22Rv1 (cell line): ENCODE measurements around the gene C14orf180.

Experiments
- H3K27ac ChIP-seq: fragments of 450-650 bp; 2 replicates; pipeline ENCODE4 v1.5.1; 2017
- ZFX ChIP-seq: fragments of 450-650 bp; IDR thresholded peaks from 2 replicates; pipeline ENCODE4 v1.6.1; 2017; ENCODE audit warnings: antibody characterized with exemption, borderline replicate concordance
- TF ChIP-seq, protein P1 (sequence below): fragments of 450-650 bp; IDR thresholded peaks from 2 replicates; pipeline ENCODE4 v1.5.1; 2017; ENCODE audit warnings: mild to moderate bottlenecking

The C14orf180 gene

DNA sequence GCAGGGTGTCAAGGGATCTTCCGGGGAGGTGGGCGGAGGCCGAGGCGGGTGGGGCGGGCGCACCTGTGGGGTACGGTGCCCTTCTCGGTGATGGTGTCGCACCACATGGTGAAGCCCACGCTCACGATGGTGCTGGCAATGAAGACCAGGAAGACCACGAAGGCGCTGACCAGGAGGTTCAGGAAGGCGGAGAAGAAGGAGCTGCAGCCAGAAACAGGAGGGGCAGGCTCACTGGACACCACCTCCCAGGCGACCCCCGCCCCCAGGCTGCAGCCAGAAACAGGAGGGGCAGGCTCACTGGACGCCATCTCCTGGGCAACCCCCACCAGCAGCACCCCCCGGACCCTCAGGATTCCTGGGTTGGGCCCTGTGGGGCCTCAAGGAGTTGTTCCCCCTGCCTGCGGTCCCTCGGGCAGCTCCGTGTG, 17.4 kb downstream of the C14orf180 start:
- no peak for TF ChIP-seq ZFX
- TF ChIP-seq, protein P1, sequence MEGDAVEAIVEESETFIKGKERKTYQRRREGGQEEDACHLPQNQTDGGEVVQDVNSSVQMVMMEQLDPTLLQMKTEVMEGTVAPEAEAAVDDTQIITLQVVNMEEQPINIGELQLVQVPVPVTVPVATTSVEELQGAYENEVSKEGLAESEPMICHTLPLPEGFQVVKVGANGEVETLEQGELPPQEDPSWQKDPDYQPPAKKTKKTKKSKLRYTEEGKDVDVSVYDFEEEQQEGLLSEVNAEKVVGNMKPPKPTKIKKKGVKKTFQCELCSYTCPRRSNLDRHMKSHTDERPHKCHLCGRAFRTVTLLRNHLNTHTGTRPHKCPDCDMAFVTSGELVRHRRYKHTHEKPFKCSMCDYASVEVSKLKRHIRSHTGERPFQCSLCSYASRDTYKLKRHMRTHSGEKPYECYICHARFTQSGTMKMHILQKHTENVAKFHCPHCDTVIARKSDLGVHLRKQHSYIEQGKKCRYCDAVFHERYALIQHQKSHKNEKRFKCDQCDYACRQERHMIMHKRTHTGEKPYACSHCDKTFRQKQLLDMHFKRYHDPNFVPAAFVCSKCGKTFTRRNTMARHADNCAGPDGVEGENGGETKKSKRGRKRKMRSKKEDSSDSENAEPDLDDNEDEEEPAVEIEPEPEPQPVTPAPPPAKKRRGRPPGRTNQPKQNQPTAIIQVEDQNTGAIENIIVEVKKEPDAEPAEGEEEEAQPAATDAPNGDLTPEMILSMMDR = no peak
- H3K27ac ChIP-seq = no peak overlapping the region

DNA sequence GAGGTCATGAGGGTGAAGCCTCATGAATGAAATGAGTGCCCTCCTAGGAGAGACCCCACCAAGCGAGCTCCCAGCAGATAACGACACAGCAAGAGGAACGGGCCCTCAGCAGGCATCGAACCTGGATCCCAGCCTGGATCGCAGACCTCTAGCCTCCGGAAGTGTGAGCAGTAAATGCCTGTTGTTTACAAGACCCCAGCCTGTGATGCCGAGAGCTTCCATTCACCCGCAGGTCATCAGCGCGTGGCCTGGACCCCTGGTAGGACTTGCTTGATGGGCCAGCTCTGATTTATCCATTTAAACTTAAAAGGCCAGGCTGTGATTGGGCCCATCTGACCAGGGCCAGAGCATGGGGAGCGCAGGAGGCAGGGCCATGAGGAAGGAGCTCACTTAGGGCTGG, 18.0 kb downstream of the C14orf180 start:
- no peak for TF ChIP-seq ZFX
- TF ChIP-seq, protein P1 = no peak
- no peak overlapping the region for H3K27ac ChIP-seq

DNA sequence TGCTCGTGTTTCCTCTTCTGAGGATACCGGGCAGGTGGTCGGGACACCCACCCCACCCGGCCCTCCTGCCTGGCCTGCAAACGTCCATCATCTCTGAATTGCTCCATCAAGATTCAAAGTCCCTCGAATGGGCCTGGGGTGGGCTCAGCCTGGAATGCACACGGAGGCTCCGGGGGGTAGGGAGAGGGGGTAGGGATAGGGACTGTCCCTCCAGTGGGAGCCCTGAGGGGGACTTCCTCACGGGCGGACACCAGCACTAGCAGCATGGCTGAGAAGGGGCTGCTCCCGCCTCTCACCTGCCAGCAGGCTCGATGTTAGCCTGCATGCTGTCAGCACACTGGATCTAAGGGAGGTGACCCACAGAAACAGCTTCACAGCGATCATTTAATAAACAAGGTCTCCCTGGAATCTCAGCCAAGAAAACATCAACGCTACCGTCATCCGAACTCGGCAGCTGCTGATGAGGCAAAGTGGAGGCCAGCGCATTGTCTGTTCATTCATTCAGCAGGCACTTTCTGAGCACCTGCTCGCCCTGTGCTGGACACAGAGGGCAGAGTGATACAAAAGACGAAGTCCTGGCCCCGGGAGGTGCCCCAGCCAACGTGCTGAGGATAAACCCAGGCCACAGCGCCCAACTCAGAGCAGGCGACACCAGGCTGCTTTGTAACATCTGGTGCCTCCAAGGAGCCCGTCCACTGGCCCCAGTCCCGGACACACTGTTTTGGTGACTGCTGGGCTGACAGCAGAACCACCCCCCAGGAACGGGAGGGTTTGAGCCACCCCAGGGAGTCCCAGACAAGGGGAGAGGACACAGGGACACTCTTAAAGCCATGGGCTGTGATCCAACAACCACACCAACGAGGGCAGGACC, 18.7 kb downstream of the C14orf180 start:
- no peak overlapping the region for H3K27ac ChIP-seq
- no peak for TF ChIP-seq ZFX
- TF ChIP-seq, protein P1 = no peak

DNA sequence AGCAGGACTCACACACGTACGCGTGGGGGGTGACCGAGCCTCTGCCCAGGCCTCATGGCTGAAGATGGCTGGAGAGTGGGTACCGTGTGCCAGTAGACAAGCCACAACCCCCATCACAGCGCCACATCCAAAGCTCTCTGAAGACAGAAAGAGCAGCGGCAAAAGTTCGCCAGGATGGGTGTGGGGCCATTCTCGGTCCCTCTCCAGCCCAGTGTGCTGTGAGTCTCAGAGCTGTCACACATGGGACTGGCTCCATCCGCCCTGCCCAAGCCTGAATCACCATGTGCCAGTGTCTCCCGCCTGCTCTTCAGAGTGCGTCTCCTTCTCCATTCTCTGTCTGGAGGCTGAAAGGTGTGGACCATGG, 19.3 kb downstream of the C14orf180 start:
- no peak overlapping the region for H3K27ac ChIP-seq
- TF ChIP-seq, protein P1 = no peak
- TF ChIP-seq ZFX = no peak

DNA sequence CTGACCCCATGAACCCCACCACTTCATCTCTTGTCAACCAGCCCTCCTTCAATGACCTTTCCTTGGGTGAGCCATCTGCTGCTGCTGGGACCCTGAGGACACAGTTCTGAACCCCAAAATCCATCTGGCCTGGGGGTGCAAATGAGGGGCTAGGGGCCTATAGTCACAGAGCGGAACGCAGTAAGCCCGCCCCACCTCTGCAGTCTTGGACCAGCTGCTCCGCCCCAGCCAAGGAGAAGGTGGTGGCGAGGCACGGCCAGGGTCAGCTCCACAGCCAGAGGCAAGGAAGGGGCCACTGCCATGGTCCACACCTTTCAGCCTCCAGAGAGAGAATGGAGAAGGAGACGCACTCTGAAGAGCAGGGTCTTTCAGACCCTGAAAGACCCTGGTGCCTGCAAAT, 19.9 kb downstream of the C14orf180 start:
- TF ChIP-seq ZFX = no peak
- TF ChIP-seq, protein P1 = no peak
- H3K27ac ChIP-seq = no peak overlapping the region

DNA sequence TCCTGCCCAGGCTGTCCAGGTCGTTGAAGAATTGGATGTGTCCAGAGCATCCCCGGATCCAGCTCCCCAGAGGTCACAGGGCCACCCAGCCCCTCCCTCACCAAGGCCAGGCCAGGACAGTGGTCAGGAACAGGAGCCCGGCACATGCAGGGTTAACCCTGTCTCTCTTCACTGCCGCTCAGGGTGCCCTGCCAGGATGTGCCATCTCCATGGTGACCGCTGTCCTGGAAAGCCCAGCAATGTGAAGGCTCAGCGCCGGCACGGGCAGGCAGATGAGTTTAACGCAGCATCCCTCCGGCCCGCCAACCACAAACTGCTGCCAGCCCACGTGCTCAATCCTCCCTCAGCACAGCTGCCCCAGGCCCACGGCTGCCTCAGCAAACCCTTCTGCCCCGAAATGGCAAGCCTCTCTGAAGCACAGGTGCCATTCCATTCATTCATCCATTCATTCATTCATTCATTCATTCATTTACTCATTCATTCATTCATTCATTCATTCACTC, 20.6 kb downstream of the C14orf180 start:
- no peak for TF ChIP-seq ZFX
- TF ChIP-seq, protein P1 = no peak

DNA sequence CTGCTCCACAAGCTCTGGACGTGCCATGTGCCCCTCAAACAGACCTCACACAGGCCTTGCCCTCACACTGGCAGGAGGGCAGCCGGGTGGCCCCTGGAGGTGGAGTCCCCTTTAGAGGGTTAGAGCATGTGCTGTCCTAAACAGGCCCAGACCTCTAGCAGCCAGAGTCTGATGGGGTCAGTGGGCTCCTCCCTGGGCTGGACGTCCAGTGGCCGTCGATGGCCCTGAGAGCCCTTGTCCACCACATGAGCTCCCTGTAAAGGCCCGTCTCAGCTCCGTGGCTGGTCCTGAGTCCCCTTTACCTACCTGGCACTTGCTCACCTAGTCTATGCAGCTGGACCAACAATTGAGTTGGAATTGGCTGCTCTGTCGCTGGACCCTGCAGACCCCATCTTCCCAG, 21.2 kb downstream of the C14orf180 start:
- TF ChIP-seq, protein P1 = no peak
- TF ChIP-seq ZFX = no peak
- H3K27ac ChIP-seq = no peak overlapping the region

More for the DNA sequence above, 20.6 kb downstream of the C14orf180 start:
- H3K27ac ChIP-seq = no peak overlapping the region
